Skin of body (tissue), 2 donors: Measurements from ENCODE around the gene PLRG1. TPM values are rescaled to one million over a fixed set of nuclear protein-coding genes. Genes with fewer than 3 reads are reported as not detected.
A peak's percentile ranks its signal among the peaks of the same experiment; 100 is the strongest.

ENCODE experiments used
- DNase-seq: peaks from one replicate; lab custom pipeline; 2025; lab: John Stamatoyannopoulos, UW
- total RNA-seq: library from RNA; depleted of rRNA; stranded (reverse); fragments of >200 nt; gene quantifications from one replicate; pipeline ENCODE4 v1.2.3, GENCODE V29; 2014

Gene PLRG1
- total RNA-seq, 1 donor from 2014 or later = 47.2 TPM

GRCh38 chr4:154521607-154522006 lies 28.6 kb downstream of the PLRG1 start:
- no peak for DNase-seq

- no peak for DNase-seq
These were observed 31.0 kb downstream of the PLRG1 start for GRCh38 chr4:154519214-154519613.

GRCh38 chr4:154517591-154517990 lies 32.6 kb downstream of the PLRG1 start:
- DNase-seq = no peak

GRCh38 chr4:154516318-154517029 lies 33.7 kb downstream of the PLRG1 start:
- DNase-seq = no peak

- no peak for DNase-seq
These were observed 38.2 kb downstream of the PLRG1 start for GRCh38 chr4:154511981-154512380.

GRCh38 chr4:154511548-154511947 lies 38.7 kb downstream of the PLRG1 start:
- DNase-seq = no peak

- DNase-seq = no peak
These were observed 43.0 kb downstream of the PLRG1 start for GRCh38 chr4:154507156-154507555.

- DNase-seq = peak; percentile 31
These were observed 43.9 kb downstream of the PLRG1 start for GRCh38 chr4:154506253-154506652.

- no peak for DNase-seq
These were observed 46.6 kb downstream of the PLRG1 start for GRCh38 chr4:154503598-154503997.

- DNase-seq = no peak
These were observed 48.1 kb downstream of the PLRG1 start for GRCh38 chr4:154502111-154502510.

GRCh38 chr4:154497889-154498288 lies 52.3 kb downstream of the PLRG1 start:
- peak; percentile 81 for DNase-seq

GRCh38 chr4:154495867-154496266 lies 54.3 kb downstream of the PLRG1 start:
- no peak for DNase-seq

GRCh38 chr4:154492288-154492687 lies 57.9 kb downstream of the PLRG1 start:
- peak; percentile 85 for DNase-seq

GRCh38 chr4:154491341-154492271 lies 58.6 kb downstream of the PLRG1 start, which contains the start of gene DCHS2:
Gene DCHS2, minus strand, starts transcription at chr4:154491799. Its CDS starts 444 bp downstream, at chr4:154491355.
- DNase-seq = peak; percentile 77

GRCh38 chr4:154490583-154491340 lies 59.4 kb downstream of the PLRG1 start:
- no peak for DNase-seq

- DNase-seq = no peak
These were observed 60.0 kb downstream of the PLRG1 start for GRCh38 chr4:154490234-154490582.

- DNase-seq = no peak
These were observed 60.5 kb downstream of the PLRG1 start for GRCh38 chr4:154489558-154490233.

GRCh38 chr4:154487145-154487544 lies 63.1 kb downstream of the PLRG1 start:
- no peak for DNase-seq

GRCh38 chr4:154485127-154485773 lies 65.0 kb downstream of the PLRG1 start:
- no peak for DNase-seq
